Activated B cell treated with CpG ODN at 0.5 μM for 24 hours (primary cell): ENCODE data around the gene MIA. TPM values are rescaled to one million over a fixed set of nuclear protein-coding genes. Genes with fewer than 3 reads are reported as not detected.

Experiments used
- ATAC-seq: fragments of 200-7000 bp; cut with Tn5 transposase; one replicate; pipeline ENCODE4 v1.10.0; 2021; ENCODE audit warnings: low read depth, mild to moderate bottlenecking, moderate library complexity
- CTCF ChIA-PET: fragments of 350-600 bp; sonication (Branson Sonifier 250); formaldehyde crosslinking; loops from one replicate; lab custom pipeline; 2021; ENCODE audit warnings: antibody characterized with exemption; lab: Charles Lee
- POLR2A ChIA-PET: fragments of 350-600 bp; sonication (Branson Sonifier 250); formaldehyde crosslinking; loops from one replicate; lab custom pipeline; 2021; ENCODE audit warnings: antibody characterized with exemption; lab: Charles Lee
- DNase-seq: peaks from one replicate; pipeline ENCODE4 v3.0.0; 2022
- H3K27ac Mint-ChIP-seq: one replicate; pipeline ENCODE4 v1.8.0; 2020; ENCODE audit warnings: mixed read lengths
- H3K27me3 Mint-ChIP-seq: one replicate; pipeline ENCODE4 v1.8.0; 2021; ENCODE audit warnings: mixed read lengths
- H3K36me3 Mint-ChIP-seq: one replicate; pipeline ENCODE4 v1.8.0; 2021; ENCODE audit warnings: low read depth, mixed read lengths
- H3K4me1 Mint-ChIP-seq: one replicate; pipeline ENCODE4 v1.8.0; 2021; ENCODE audit warnings: mixed read lengths
- H3K4me3 Mint-ChIP-seq: one replicate; pipeline ENCODE4 v1.8.0; 2020; ENCODE audit warnings: mild to moderate bottlenecking, mixed read lengths
- H3K9me3 Mint-ChIP-seq: one replicate; pipeline ENCODE4 v1.8.0; 2020; ENCODE audit warnings: mixed read lengths
- CTCF ChIP-seq: fragments of 200-600 bp; IDR thresholded peaks from one replicate; pipeline ENCODE4 v1.8.0; 2022; ENCODE audit warnings: antibody characterized with exemption, mild to moderate bottlenecking
- intact Hi-C: fragments of 100-400 bp; cut with micrococcal nuclease; formaldehyde crosslinking; loops from one replicate; pipeline ENCODE4 v1.15.1; 2024
- total RNA-seq: library from RNA; stranded (reverse); gene quantifications from 2 replicates; pipeline ENCODE4 v1.2.3, GENCODE V29; 2022

Gene MIA
- total RNA-seq, 1 donor from 2014 or later = 1.4 TPM

GRCh38 chr19:40805258-40805868, 30.0 kb downstream of the MIA start:
- Mint-ChIP-seq H3K9me3 (no peaks in the 10 kb centered on the region), H3K4me3 (no peak overlapping the region), H3K36me3 (peaks cover 81% of the 10 kb centered on the region), H3K4me1 (peaks cover 87% of the 10 kb centered on the region), H3K27me3 (no peaks in the 10 kb centered on the region), H3K27ac (peak overlapping the region; percentile 92)
- POLR2A ChIA-PET = interaction anchor here (1.0 to 4.6 kb wide), 4 partner anchors 19 to 89 kb away, joined by 3 to 50 read pairs (median 10); partner anchors contain the start of genes ACTMAP, COQ8B, ITPKC and RAB4B
- no peak for TF ChIP-seq CTCF
- DNase-seq (no peak), ATAC-seq (no peak)
- CTCF ChIA-PET = interaction anchor here (1.3 to 4.2 kb wide), 5 partner anchors 14 to 142 kb away, joined by 3 to 25 read pairs (median 5); partner anchors contain the start of genes COQ8B and RAB4B
- intact Hi-C loops = no loop called here

GRCh38 chr19:40806423-40807146, 31.3 kb downstream of the MIA start:
- H3K9me3 Mint-ChIP-seq = no peaks in the 10 kb centered on the region

GRCh38 chr19:40807147-40808020, 32.1 kb downstream of the MIA start:
- intact Hi-C loops = loop anchor here (1.0 kb wide), 2 partner anchors 9 to 145 kb away; no protein-coding TSS in a partner anchor
- no peak for TF ChIP-seq CTCF
- Mint-ChIP-seq H3K27ac (peak overlapping the region; percentile 87), H3K9me3 (no peaks in the 10 kb centered on the region), H3K4me1 (peaks cover 84% of the 10 kb centered on the region), H3K27me3 (no peaks in the 10 kb centered on the region), H3K4me3 (peak overlapping the region; percentile 69), H3K36me3 (peaks cover 67% of the 10 kb centered on the region)
- no peak for DNase-seq
- ATAC-seq = no peak
- ChIA-PET POLR2A (interaction anchor here (0.6 to 4.6 kb wide), 8 partner anchors 9 to 457 kb away, joined by 3 to 50 read pairs (median 6); partner anchors contain the start of genes ACTMAP, COQ8B, EGLN2 and HNRNPUL1), CTCF (interaction anchor here (0.6 to 4.2 kb wide), 12 partner anchors 9 to 151 kb away, joined by 3 to 25 read pairs (median 4); partner anchors contain the start of genes ACTMAP, COQ8B, EGLN2 and ITPKC)

More at GRCh38 chr19:40806423-40807146, 31.3 kb downstream of the MIA start:
- peaks cover 75% of the 10 kb centered on the region for H3K36me3 Mint-ChIP-seq
- ChIA-PET CTCF (interaction anchor here (0.6 to 4.2 kb wide), 15 partner anchors 8 to 150 kb away, joined by 3 to 25 read pairs (median 4); partner anchors contain the start of genes ACTMAP, COQ8B, EGLN2 and ITPKC), POLR2A (interaction anchor here (0.6 to 4.6 kb wide), 9 partner anchors 8 to 457 kb away, joined by 3 to 50 read pairs (median 4); partner anchors contain the start of genes ACTMAP, COQ8B, EGLN2 and HNRNPUL1)
- H3K4me3 Mint-ChIP-seq = peak overlapping the region; percentile 69
- H3K27me3 Mint-ChIP-seq = no peaks in the 10 kb centered on the region
- DNase-seq (peak; percentile 60), ATAC-seq (peak; percentile 18)
- TF ChIP-seq CTCF = no peak
- H3K4me1 Mint-ChIP-seq = peaks cover 84% of the 10 kb centered on the region
- H3K27ac Mint-ChIP-seq = peak overlapping the region; percentile 87
- intact Hi-C loops = loop anchor here (1.0 kb wide), 2 partner anchors 8 to 144 kb away; no protein-coding TSS in a partner anchor

- TF ChIP-seq CTCF = no peak
- CTCF ChIA-PET = interaction anchor here (1.4 to 4.2 kb wide), 4 partner anchors 9 to 145 kb away, joined by 4 to 25 read pairs (median 16); partner anchors contain the start of genes EGLN2 and RAB4B
- H3K9me3 Mint-ChIP-seq = no peaks in the 10 kb centered on the region
- DNase-seq (no peak), ATAC-seq (no peak)
- POLR2A ChIA-PET = interaction anchor here (0.6 to 4.6 kb wide), 4 partner anchors 9 to 57 kb away, joined by 6 to 50 read pairs (median 12); partner anchors contain the start of genes ACTMAP, EGLN2, RAB4B and SNRPA
- H3K27ac Mint-ChIP-seq = peak overlapping the region; percentile 68
- H3K4me1 Mint-ChIP-seq = peaks cover 84% of the 10 kb centered on the region
- H3K36me3 Mint-ChIP-seq = peaks cover 62% of the 10 kb centered on the region
- no peaks in the 10 kb centered on the region for H3K27me3 Mint-ChIP-seq
- no peak overlapping the region for H3K4me3 Mint-ChIP-seq
- intact Hi-C loops = no loop called here
Observed at GRCh38 chr19:40808021-40808325, 32.7 kb downstream of the MIA start.
